ENCODE results near the gene SLC20A1.

DNA sequence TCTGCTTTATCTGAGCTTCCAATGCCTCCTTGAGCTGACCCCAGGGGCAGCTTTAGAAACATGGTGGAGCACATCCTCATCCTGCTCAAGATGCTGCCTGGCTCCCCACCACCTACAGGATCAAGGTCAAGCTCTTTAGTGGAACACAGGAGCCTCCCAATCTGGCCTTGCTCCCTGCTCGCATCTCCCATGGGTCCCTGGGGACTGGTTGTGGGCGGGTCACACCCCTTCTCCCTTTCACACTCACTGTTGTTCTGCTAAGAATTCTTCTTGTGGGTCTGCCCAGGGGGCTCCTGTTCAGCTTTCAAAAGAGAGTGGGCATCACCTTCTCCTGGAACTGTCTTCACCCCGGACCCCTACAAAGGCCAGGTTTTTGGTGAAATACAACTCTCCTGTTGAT, 66.7 kb downstream of the SLC20A1 start:
- TF ChIP-seq, protein P1, sequence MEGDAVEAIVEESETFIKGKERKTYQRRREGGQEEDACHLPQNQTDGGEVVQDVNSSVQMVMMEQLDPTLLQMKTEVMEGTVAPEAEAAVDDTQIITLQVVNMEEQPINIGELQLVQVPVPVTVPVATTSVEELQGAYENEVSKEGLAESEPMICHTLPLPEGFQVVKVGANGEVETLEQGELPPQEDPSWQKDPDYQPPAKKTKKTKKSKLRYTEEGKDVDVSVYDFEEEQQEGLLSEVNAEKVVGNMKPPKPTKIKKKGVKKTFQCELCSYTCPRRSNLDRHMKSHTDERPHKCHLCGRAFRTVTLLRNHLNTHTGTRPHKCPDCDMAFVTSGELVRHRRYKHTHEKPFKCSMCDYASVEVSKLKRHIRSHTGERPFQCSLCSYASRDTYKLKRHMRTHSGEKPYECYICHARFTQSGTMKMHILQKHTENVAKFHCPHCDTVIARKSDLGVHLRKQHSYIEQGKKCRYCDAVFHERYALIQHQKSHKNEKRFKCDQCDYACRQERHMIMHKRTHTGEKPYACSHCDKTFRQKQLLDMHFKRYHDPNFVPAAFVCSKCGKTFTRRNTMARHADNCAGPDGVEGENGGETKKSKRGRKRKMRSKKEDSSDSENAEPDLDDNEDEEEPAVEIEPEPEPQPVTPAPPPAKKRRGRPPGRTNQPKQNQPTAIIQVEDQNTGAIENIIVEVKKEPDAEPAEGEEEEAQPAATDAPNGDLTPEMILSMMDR (IDR thresholded peaks at IDR 0.05): no peak
- TF ChIP-seq POLR2AphosphoS5 (IDR thresholded peaks at IDR 0.05): no peak
- TF ChIP-seq POLR2A (IDR thresholded peaks at IDR 0.05): no peak

All from prostate gland (tissue), 2 donors.